ENCODE data around the gene HTRA1. TPM values are rescaled to one million over a fixed set of nuclear protein-coding genes. Genes with fewer than 3 reads are reported as not detected.

The HTRA1 gene
- total and polyA plus RNA-seq, 3 donors from 2014 or later, result 21.3 to 105 (median 27.3) TPM

GRCh38 chr10:122504610-122504950, 43.2 kb downstream of the HTRA1 start:
- Histone ChIP-seq H3K27ac (no peak overlapping the region), H3K9me3 (no peaks in the 10 kb centered on the region), H3K4me3 (no peak overlapping the region), H3K27me3 (no peaks in the 10 kb centered on the region), H3K4me1 (peaks cover under 1% of the 10 kb centered on the region), H3K36me3 (ENCODE audit: low read depth, missing control alignments) (no peaks in the 10 kb centered on the region)
- TF ChIP-seq POLR2A (IDR thresholded peaks at IDR 0.05), result no peak
- TF ChIP-seq CTCF (IDR thresholded peaks at IDR 0.05), result no peak
- 51 to 60% methylated on average over 1 to 6 of the region's 6 CpGs for WGBS, 2 donors
- DNase-seq, result peak; percentile 73
- intact Hi-C loops (cut with DNase I; ENCODE audit: low total_unique reads), result no loop called here

GRCh38 chr10:122505011-122505410, 43.7 kb downstream of the HTRA1 start:
- 94 to 97% methylated on average over 3 to 5 of the region's 5 CpGs for WGBS, 2 donors
- H3K27me3 ChIP-seq, result no peaks in the 10 kb centered on the region
- intact Hi-C loops (cut with DNase I; ENCODE audit: low total_unique reads), result no loop called here

DNA sequence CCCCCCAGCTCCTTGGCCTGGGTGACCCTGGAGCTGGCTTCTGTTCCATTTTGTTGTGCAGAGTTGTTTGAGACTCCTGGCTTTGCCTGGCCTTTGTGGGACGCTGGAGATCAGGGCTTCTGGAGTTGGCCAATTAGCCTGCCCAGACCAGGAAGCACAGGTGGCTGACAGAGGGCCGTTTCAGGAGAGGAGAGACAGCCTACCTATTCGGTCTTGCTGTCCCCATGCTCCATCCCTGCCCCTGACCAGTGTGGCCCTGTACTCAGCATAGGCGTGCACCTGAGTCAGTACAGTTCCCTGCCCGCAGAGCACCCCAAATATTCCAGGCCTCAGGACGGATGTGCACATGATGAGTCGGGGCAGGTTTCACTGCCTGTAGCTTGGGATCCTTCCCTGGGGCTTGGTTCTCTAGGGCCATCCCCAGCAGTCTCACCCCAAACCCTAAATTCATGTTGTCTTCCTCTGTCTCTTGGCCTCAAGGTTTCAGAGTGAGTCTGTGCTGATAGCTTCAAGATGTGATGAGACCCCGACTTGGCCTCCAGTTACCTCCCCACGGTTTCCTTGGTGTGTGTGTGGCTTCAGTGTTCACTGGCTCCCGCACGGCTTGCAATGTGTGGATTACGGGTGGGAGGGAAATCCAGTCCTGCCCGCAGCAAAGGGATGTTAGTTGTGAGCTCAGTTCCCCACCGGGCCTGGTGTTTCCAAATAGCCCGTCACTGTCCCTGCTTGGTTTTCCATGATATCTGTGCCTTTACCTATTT, 44.7 kb downstream of the HTRA1 start:
- H3K4me1 ChIP-seq, result no peaks in the 10 kb centered on the region
- 92 to 96% methylated on average over 12 to 15 of the region's 15 CpGs for WGBS, 2 donors
- H3K9me3 ChIP-seq, result no peaks in the 10 kb centered on the region
- DNase-seq, result no peak
- H3K27me3 ChIP-seq, result no peaks in the 10 kb centered on the region
- no peak for TF ChIP-seq POLR2A (IDR thresholded peaks at IDR 0.05)
- TF ChIP-seq CTCF (IDR thresholded peaks at IDR 0.05), result no peak
- H3K36me3 ChIP-seq (ENCODE audit: low read depth, missing control alignments), result no peaks in the 10 kb centered on the region
- no peak overlapping the region for H3K4me3 ChIP-seq
- no peak overlapping the region for H3K27ac ChIP-seq
- intact Hi-C loops (cut with DNase I; ENCODE audit: low total_unique reads), result no loop called here

More at GRCh38 chr10:122505011-122505410, 43.7 kb downstream of the HTRA1 start:
- Histone ChIP-seq H3K4me3 (no peak overlapping the region), H3K4me1 (no peaks in the 10 kb centered on the region), H3K27ac (no peak overlapping the region), H3K9me3 (no peaks in the 10 kb centered on the region), H3K36me3 (ENCODE audit: low read depth, missing control alignments) (no peaks in the 10 kb centered on the region)
- no peak for TF ChIP-seq POLR2A (IDR thresholded peaks at IDR 0.05)
- no peak for TF ChIP-seq CTCF (IDR thresholded peaks at IDR 0.05)
- no peak for DNase-seq

- no peaks in the 10 kb centered on the region for H3K4me1 ChIP-seq
- H3K27ac ChIP-seq, result no peak overlapping the region
- no peak for DNase-seq
- H3K36me3 ChIP-seq (ENCODE audit: low read depth, missing control alignments), result no peaks in the 10 kb centered on the region
- no peaks in the 10 kb centered on the region for H3K9me3 ChIP-seq
- 57 to 68% methylated on average over 3 of the region's 3 CpGs for WGBS, 2 donors
- intact Hi-C loops (cut with DNase I; ENCODE audit: low total_unique reads), result no loop called here
- no peak overlapping the region for H3K4me3 ChIP-seq
- TF ChIP-seq POLR2A (IDR thresholded peaks at IDR 0.05), result no peak
- TF ChIP-seq CTCF (IDR thresholded peaks at IDR 0.05), result no peak
- H3K27me3 ChIP-seq, result no peaks in the 10 kb centered on the region
These were observed 46.3 kb downstream of the HTRA1 start for GRCh38 chr10:122507616-122508015.

DNA sequence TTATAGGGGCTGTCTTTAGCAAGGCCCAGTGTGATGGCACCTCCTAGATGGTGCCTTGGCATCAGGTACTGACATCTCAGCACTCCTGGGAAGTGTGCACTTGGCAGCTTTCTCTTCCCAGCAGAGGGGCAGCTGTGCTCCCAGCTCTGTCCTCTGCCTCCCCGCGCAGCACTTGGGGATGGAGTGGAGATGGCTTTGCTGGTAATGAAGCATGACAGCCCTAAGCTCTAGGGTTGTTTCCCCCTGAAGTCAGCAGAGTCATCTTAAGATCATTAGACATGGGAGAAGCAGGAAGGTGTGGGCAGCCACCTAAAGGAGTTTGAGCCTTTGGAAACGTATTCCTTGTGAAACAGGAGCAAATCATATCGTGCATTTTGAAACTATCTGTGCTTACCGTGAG, 46.7 kb downstream of the HTRA1 start:
- intact Hi-C loops (cut with DNase I; ENCODE audit: low total_unique reads), result no loop called here
- H3K36me3 ChIP-seq (ENCODE audit: low read depth, missing control alignments), result no peaks in the 10 kb centered on the region

More for the DNA sequence above, 46.7 kb downstream of the HTRA1 start:
- H3K27me3 ChIP-seq, result no peaks in the 10 kb centered on the region
- no peak for DNase-seq
- TF ChIP-seq CTCF (IDR thresholded peaks at IDR 0.05), result no peak
- TF ChIP-seq POLR2A (IDR thresholded peaks at IDR 0.05), result no peak
- H3K4me1 ChIP-seq, result no peaks in the 10 kb centered on the region
- WGBS, 2 donors, result 82 to 89% methylated on average over 5 of the region's 5 CpGs
- H3K27ac ChIP-seq, result no peak overlapping the region
- H3K4me3 ChIP-seq, result no peak overlapping the region
- no peaks in the 10 kb centered on the region for H3K9me3 ChIP-seq

All from testis (tissue), 3 donors.